IPS-11a (cell line): Measurements from ENCODE around the gene MAGEA4.
"Not testable (repeated sequence)": the region's sequence is repeated elsewhere in the genome, so short reads cannot be mapped to it uniquely, and the experiment has no call there.

Experiments used
- H3K4me3 ChIP-seq: one replicate; pipeline ENCODE4 v1.5.1; 2013; ENCODE audit warnings: low read depth, low read length, control low read depth

MAGEA4 gene

GRCh38 chrX:151912780-151913179 lies at the start of gene MAGEA4:
TSS of gene MAGEA4 (plus strand) at chrX:151912889. CDS start at chrX:151923665, 10,776 bp downstream.
- H3K4me3 ChIP-seq = no peak within 1 kb of the TSS

GRCh38 chrX:151870602-151871001 lies 42.1 kb upstream of the MAGEA4 start:
- no peak overlapping the region for H3K4me3 ChIP-seq

GRCh38 chrX:151871244-151871643 lies 41.4 kb upstream of the MAGEA4 start:
- H3K4me3 ChIP-seq = no peak overlapping the region

GRCh38 chrX:151873096-151873495 lies 39.6 kb upstream of the MAGEA4 start:
- H3K4me3 ChIP-seq = no peak overlapping the region

- no peak overlapping the region for H3K4me3 ChIP-seq
These were observed 37.2 kb upstream of the MAGEA4 start for GRCh38 chrX:151875270-151876026.

GRCh38 chrX:151878574-151878973 lies 34.1 kb upstream of the MAGEA4 start:
- H3K4me3 ChIP-seq = no peak overlapping the region

- no peak overlapping the region for H3K4me3 ChIP-seq
These were observed 32.8 kb upstream of the MAGEA4 start for GRCh38 chrX:151879856-151880255.

GRCh38 chrX:151880895-151881294 lies 31.8 kb upstream of the MAGEA4 start:
- H3K4me3 ChIP-seq = no peak overlapping the region

- no peak overlapping the region for H3K4me3 ChIP-seq
These were observed 23.3 kb upstream of the MAGEA4 start for GRCh38 chrX:151889421-151889820.

- H3K4me3 ChIP-seq = no peak overlapping the region
These were observed 15.8 kb upstream of the MAGEA4 start for GRCh38 chrX:151896734-151897474.

GRCh38 chrX:151899622-151900021 lies 13.1 kb upstream of the MAGEA4 start:
- H3K4me3 ChIP-seq = no peak overlapping the region

GRCh38 chrX:151901826-151902225 lies 10.9 kb upstream of the MAGEA4 start:
- H3K4me3 ChIP-seq = no peak overlapping the region

GRCh38 chrX:151902813-151903591 lies 9.7 kb upstream of the MAGEA4 start:
- no peak overlapping the region for H3K4me3 ChIP-seq

- no peak overlapping the region for H3K4me3 ChIP-seq
These were observed 7.7 kb upstream of the MAGEA4 start for GRCh38 chrX:151904989-151905388.

- H3K4me3 ChIP-seq = no peak overlapping the region
These were observed 468 bp upstream of the MAGEA4 start for GRCh38 chrX:151912221-151912620.

- not testable (repeated sequence) for H3K4me3 ChIP-seq
These were observed 6.0 kb downstream of the MAGEA4 start for GRCh38 chrX:151918736-151919135.

GRCh38 chrX:151919610-151920009 lies 6.9 kb downstream of the MAGEA4 start:
- no peak overlapping the region for H3K4me3 ChIP-seq

GRCh38 chrX:151920101-151920500 lies 7.4 kb downstream of the MAGEA4 start:
- H3K4me3 ChIP-seq = no peak overlapping the region

- no peak overlapping the region for H3K4me3 ChIP-seq
These were observed 7.8 kb downstream of the MAGEA4 start for GRCh38 chrX:151920530-151920929.

- no peak overlapping the region for H3K4me3 ChIP-seq
These were observed 8.6 kb downstream of the MAGEA4 start for GRCh38 chrX:151921292-151921691.

- H3K4me3 ChIP-seq = no peak overlapping the region
These were observed 9.2 kb downstream of the MAGEA4 start for GRCh38 chrX:151921866-151922265.

GRCh38 chrX:151922692-151923091 lies 10.0 kb downstream of the MAGEA4 start:
- H3K4me3 ChIP-seq = no peak overlapping the region
